ENCODE measurements around the gene GNPTAB.
"Not testable (repeated sequence)": the region's sequence is repeated elsewhere in the genome, so short reads cannot be mapped to it uniquely, and the experiment has no call there.

GNPTAB gene

DNA sequence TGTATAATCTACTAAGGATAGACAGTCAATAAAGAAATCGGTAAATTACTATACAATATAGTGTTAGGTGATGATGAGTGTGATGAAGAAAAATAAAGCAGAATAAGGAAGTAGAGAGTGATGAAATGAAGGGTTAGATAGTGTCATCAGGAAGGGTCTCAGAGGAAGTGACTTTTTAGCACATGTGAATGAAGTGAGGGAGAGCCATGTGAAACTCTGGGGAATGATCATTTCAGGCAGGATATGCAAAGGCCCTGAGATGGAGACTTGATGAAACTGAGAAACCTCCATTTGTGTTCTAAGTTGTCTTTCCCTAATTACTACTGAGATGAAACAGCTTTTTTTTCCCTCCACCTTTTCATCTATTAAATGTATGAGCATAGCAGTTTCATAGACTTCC is 19.4 kb upstream of the GNPTAB start:
- DNase-seq, result no peak

DNA sequence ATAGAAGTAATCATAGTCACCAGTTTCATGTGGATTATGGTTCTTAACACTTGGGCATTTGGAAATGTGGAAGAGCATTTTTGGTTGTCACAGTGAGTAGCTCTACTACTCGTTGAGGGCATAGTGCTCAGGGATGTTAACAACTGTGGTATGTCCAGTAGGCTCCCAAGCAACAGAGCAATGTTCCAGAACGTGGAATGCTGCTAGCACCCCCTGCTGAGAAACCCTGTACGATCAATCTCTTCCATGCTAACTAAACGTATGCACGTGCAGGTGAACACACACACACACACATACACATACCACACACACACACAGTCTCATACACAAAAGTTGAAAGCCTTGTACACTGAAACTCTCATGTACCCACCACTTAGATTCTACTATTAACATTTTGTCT is 16.6 kb upstream of the GNPTAB start:
- DNase-seq, result no peak

DNA sequence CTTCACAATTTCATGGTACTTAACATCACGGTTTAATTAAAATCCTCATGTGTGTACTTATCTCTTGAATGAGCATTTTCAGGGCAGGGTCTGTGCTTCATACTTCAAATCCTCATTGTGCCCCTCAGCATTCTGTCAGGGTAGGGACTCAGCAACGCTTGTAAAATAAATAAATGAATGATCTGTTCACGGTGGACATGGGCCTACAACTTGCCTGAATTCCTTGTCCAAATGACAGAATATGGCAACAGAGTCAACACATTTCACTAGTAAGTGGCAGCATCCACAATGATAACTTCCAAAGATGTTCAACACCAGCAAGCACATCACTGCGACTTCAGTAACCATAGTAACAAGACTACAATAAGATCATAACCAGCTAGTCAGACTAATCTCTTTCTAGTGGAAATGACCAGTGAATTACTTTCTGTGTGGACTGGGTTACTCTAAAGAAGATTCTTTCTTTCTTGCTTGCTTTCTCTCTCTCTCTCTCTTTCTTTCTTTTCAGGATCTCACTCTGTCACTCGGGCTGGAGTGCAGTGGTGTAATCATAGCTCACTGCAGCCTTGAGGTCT is 14.5 kb upstream of the GNPTAB start:
- DNase-seq, result no peak

DNA sequence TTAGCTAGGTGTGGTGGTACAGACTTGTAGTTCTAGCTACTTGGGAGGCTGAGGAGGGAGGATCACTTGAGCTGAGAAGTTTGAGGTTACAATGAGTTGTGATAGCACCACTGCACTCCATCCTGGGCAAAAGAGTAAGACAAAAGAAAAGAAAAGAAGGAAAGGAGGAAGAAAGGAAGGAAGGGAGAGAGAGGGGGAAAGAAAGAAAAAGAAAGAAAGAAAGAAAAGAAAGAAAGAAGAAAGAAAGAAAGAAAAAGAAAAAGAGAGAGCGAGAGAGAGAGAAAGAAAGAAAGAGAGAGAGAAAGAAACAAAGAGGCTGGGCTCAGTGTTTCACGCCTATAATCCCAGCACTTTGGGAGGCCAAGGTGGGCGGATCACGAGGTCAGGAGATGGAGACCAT is 10.3 kb upstream of the GNPTAB start:
- DNase-seq, result no peak

DNA sequence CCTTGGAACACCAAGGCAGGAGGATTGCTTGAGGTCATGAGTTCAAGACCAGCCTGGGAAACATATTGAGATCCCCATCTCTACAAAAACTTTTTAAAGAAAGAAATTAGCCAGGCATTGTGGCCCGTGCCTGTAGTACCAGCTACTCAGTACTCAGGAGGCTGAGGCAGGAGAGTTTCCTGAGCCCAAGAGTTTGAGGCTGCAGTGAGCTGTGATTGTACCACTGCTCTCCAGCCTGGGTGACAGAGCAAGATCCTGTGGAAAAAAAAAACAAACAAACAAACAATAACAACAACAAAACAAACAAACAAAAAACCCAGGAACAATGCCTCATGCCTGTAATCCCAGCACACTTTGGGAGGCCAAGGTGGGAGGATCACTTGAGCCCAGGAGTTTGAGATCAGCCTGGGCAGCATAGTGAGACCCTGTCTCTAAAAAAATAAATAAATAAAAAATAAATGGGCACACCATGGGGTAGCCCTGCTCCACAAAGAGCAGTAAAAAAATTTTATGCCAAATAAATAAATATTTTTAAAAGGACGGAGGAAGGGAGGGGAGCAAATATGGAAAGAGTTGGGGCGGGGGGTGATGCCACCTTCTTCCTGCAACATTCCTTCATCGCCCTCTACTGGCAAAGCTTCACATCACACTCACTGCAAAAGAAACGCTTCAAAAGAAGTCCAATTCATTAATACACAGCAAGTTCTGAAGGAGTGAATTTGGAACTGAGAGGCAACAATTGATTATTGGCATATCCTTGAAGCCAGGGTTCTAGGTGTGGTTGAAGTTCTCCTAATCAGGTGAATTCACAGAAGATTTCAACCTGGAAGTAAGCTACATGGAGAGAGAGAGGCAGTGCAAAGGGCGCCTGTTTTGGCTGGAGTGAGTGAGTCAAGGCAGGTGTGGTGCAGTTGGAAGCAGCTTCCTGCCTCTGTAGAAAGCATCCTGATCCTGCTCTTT is 8.8 kb upstream of the GNPTAB start:
- DNase-seq, result peak; percentile 3

DNA sequence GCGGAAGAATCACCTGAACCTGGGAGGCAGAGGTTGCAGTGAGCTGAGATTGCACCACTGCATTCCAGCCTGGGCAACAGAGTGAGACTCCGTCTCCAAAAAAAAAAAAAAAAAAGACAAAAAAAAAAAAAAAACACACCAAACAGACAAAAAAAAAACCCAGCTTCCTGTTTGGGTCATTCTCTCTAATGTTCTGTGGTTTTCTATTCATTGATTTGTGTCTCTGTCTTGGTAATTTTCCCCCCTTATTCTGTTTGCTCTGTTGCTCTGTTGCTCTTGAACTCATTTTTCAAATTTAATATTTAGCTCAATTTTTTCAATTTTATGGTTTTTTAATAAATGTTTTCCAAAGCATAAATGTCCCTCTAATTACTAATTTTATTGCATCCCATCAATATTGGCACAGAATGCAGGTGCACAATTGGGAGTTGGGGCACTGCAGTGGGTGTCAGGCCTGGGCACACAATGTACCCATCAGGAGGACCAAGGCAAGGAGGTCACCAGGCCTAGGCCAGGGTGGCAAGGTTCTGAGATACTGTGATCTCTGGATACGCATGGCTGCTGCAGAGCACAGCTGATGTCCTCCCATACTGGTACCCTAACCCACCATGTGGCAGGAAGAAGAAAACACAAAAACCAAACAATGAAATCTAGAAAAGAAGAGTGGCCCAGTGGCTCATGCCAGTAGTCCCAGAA is 8.0 kb upstream of the GNPTAB start:
- no peak for DNase-seq

DNA sequence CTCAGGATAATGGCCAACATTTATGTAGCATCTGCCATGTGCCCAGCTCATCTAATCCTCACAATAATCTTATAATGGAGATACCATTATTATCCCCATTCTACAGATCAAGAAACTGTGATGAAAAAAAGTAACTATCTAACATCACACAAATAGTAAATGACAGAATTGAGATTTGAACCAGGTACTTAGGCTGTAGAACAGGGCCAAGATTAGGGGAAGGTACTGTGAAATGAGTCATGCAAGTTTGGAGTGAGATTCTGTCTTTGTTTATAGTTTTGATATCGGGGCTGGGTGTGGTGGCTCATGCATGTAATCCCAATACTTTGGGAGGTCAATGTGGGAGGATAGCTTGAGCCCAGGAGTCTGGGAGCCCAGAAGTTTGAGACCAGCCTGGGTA is 1.3 kb upstream of the GNPTAB start:
- no peak for DNase-seq

DNA sequence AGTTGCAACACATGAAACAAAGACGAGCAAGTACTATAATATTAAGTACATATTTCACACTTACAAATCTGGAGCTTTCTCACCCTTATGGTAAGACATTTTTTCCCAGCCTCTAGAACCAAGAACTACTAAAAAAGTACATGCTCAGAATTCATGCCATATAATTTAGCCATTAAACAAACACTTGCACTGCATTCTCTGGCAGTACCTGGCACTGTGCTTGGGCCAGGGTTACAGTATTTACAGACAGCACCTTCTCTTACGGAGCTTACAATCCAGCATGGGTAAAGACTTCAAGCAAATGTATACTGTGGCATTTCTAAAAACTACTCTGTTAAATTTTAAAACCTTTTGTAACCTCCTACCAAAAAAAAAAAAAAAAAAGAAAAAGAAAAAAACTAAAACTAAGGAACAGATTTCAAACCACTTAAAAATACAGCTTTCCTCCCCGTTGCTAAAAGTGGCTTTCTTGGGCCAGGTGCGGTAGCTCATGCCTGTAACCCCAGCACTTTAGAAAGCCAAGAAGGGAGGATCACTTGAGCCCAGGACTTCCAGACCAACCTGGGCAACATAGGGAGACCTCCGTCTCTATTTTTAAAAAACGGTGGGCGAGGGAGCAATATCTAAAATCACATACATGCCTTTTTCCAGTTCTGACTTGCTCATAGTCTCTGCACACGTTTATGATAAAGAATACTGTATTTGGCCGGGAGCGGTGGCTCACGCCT is 956 bp downstream of the GNPTAB start:
- peak; percentile 35 for DNase-seq

DNA sequence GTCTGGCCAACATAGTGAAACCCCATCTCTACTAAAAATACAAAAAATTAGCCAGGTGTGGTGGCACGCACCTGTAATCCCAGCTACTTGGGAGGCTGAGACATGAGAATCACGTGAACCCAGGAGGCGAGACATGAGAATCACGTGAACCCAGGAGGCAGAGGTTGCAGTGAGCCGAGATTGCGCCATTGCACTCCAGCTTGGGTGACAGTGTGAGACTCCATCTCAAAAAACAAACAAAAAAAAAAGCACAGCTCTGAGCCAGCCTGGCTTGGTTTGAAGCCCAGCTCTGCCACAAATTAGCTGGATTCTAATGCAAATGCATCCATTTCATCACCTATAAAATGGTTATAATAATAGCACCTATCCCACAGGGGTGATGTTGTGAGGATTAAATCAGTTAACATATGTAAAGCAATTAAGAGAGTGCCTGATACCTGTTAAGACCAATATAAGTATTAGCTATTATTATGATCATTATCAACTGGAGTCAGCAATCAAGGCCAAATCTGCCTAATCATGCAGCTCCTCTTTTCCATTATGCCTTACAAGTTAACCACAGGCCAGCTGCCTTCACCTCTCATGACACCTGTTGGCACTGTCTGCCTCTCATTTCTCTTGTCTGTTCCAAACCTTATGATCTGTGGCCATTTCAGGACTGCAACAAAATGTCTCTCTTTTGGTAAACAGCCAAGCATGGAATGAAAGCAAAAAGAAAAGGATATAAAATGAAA is 2.1 kb downstream of the GNPTAB start:
- DNase-seq, result no peak

DNA sequence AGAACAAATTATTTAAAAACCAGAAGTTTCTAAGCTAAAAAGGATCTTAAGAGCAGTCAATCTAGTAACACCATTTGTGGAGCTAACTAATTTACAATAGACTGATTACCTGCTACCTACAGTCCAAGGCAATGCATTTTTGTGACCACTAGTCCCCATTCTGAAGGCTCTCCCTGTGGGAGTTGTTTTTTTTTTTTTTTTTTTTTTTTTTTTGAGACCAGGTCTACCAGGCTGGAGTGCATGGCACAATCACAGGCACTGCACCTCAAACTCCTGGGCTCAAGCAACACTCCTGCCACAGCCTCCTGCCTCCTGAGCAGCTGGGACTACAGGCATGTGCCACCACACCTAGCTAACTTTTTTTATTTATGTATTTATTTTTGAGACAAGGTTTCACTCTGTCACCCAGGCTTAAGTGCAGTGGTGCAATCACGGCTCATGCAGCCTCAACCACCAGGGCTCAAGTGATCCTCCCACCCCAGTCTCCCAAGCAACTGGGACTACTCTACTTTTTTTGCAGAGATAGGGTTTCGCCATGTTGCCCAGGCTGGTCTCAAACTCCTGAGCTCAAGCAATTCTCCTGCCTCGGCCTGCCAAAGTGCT is 3.9 kb downstream of the GNPTAB start:
- DNase-seq, result no peak

DNA sequence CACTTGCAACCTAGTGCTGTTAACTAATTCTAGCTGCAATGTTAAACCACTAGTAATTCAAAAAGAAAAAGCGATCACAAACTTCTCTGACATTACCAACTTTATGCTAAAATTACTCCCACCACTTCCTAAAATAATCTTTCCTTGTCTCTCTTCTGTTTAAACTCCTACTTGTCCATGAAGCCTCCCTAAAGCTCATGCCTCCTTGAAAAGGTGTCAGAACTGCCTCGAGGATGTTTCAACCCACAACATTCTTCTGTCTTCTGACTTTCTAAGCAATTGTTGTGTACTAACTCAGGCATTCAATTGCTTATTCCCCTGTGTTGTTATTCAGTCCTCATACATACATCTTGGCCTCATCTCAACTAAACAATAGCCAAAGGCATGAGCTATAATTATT is 5.9 kb downstream of the GNPTAB start:
- no peak for DNase-seq

DNA sequence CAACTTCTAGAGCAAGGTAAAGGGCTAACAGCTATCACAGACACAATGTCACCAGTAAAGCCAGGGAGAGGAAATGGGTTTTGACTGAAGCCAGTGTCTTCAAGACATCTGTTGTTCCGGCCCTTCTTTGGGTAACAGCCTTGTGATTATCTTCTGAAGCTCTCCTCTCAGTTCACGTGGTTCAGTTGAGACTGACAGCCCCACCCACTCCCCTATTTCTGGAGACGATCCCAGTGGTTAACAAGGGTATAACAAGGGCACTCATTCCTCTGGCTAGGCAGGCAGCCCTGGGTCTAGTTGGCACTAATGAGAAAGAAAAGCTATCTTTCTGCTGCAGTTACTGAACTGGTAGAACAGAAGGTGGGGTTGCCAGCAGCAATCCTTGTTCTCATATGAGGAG is 6.9 kb downstream of the GNPTAB start:
- DNase-seq, result no peak

DNA sequence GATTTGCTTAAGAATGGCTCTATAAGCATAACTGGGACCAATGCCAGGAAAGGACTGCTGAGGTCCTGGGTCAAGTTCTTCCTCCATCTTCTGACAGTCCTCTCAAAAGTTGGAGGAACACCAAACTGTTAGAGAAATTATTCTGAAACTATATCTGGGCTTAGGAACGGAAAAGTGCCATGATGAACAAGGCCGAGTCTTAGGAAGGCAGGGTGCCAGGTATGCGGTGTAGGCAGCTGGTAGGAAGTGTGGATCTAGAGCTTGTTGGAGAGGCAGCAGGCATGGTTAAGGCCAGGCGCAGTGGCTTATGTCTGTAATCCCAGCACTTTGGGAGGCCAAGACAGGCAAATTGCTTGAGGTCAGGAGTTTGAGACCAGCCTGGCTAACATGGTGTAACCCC is 7.7 kb downstream of the GNPTAB start:
- DNase-seq, result no peak

DNA sequence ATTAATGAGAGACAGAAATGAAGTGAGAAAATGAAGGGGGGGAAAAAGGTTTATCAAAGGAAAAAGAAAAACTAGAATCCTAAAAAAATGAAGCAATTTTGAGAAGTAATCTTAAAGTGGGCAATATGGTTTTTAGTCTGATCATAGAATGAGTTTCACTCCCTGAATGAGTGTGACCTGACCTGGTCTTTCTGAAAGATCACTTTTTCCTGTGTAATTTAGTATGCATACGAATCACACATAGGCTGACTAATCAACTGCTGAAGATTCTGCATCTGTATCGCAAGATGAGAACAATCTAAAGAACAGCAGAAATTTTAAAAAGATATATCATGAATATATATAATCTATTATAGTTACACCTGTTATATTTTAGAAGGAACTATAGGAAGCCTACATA is 11.3 kb downstream of the GNPTAB start:
- no peak for DNase-seq

DNA sequence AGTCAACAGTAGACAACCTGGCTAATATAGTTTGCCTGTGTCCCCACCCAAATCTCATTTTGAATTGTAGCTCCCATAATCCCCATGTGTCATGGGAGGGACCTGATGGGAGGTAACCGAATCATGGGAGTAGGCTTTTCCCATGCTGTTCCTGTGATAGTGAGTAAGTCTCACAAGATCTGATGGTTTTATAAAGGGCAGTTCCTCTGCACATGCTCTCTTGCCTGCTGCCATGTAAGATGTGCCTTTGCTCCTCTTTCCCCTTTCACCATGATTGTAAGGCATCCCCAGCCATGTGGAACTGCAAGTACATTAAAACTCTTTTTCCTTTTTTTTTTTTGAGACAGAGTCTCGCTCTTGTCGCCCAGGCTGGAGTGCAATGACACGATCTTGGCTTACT is 12.1 kb downstream of the GNPTAB start:
- DNase-seq, result not testable (repeated sequence)

DNA sequence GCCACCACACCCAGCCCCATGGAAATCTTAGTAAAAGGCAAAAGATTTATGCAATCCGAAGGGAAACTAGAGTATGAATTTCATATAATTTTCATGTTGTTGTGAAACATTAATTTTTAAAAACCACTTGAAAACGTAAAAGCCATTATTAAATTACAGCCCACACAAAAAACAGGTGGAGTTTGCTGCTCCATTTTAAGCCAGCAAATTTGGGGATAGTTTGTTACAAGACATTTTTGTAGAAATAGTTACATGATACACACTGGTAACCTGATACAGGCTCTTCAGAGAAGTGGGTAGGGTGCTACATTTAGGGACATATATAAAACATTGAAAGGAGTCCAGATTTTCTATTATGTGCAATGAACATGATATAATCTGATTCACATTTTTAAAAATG is 17.6 kb downstream of the GNPTAB start:
- no peak for DNase-seq

DNA sequence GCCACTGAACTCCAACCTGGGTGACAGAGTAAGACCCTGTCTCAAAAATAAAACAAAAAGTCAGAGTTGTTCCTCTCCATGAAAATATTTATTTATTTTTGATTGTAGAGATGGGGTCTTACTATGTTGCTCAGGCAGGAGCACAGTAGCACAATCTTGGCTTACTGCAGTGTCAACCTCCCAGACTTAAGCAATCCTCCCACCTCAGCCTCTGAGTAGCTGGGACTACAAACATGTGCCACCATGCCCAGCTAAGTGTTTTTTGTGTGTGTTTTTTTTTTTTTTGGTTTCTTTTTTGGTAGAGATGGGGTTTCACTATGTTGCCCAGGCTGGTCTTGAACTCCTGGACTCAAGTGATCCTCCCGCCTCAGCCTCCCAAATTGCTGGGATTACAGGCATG is 18.0 kb downstream of the GNPTAB start:
- not testable (repeated sequence) for DNase-seq

DNA sequence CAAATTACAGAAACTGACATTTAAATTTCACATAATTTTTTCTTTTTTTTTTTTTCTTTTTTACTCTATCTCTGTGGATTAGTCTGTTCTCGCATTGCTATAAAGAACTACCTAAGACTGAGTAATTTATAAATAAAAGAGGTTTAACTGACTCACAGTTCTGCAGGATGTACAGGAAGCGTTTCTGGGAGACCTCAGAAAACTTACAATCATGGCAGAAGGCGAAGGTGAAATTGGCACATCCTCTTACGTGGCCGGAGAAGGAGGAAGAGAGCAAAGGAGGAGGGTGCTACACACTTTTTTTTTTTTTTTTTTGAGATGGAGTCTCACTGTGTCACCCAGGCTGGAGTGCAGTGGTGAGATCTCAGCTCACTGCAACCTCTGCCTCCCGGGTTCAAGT is 19.4 kb downstream of the GNPTAB start:
- DNase-seq, result not testable (repeated sequence)

DNA sequence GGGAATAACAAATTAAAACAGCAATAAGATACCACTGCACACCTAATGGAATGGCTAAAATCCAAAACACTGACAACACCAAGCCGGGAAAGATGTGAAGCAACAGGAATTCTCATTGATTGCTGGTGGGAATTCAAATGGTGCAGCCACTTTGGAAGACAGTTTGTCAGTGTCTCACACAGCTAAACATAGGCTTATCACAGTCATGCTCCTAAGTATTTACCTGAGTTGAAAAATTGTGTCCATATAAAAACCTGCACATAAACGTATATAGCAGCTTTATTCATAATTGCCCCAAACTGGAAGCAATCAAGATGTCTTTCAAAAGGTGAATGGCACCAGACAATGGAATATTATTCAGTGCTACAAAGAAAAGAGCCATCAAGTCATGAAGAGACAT is 21.6 kb downstream of the GNPTAB start:
- no peak for DNase-seq

DNA sequence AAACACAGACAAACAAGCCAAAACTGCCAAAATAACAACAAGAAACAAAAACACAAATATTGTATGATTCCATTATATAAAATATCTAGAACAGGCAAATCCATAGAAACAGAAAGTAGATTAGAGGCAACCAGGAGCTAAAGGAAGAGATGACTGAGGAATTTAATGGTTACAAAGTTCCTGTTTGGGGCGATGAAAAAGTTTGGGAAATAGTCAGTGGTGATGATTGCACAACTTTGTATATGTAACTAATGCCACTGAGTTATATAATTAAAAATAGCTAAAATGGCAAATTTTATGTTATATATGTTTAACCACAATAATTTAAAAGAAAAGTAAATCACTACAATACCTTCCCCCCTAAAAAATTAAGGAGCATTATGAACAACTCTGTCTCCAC is 24.5 kb downstream of the GNPTAB start:
- no peak for DNase-seq

DNA sequence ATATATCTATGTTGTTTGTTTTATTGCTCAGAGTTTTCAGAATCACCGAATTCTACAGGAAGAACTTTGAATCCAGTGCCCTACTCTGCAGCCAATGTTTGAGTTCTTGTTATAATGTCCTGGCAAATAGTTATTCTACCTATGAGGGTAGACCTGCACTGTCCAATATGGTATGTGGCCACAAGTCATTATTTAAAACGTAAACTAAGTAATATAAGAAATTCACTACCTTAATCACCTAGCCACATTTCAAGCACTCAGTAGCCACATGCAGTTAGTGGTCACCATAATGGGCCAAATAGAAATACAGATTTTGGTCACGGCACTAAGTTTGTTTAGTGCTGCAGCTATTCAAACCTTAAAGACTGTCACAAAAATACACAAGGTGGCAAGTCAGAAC is 26.4 kb downstream of the GNPTAB start:
- DNase-seq, result no peak

DNA sequence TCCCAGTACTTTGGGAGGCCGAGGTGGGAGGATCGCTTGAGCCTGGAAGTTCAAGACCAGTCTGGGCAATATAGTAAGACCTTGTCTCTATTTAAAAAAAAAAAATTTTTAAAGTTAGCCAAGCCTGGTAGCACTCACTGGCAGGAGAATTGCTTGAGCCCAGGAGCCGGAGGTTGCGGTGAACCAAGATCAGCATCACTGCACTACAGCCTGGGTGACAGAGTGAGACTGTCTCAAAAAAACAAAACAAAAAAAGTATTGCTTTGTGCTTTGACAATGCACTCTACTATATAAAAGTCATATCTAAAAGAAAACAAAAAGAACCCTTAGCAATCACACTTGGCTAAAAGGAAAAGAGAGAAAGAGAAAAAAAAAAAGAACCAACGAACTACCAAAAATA is 26.8 kb downstream of the GNPTAB start:
- no peak for DNase-seq

All from NCI-H1092 treated with DMSO at 0.1 percent for 48 hours (cell line).